ENCODE measurements around the gene SMARCA1. TPM values are rescaled to one million over a fixed set of nuclear protein-coding genes. Genes with fewer than 3 reads are reported as not detected.

The SMARCA1 gene
- total and polyA plus RNA-seq, 10 of the 15 experiments (the other 5 are each of a cell fraction or from before 2014, with no cell fraction given): 0.02 to 0.31 (median 0.08) TPM; not detected in 3

DNA sequence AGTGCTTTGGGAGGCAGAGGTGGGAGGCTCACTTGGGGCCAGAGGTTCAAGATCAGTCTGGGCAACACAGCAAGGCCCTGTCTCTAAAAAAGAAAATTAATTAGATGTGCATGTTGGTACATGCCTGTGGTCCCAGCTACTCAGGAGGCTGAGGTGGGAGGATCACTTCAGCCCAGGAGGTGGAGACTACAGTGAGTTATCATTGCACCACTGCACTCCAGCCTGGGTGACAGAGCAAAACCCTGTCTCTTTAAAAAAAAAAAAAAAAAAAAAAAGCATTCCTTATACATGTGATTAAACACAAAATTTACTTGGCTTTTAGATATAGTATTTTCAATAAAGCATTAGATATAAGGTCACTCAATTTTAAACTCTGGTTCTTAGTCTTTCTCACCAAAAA, 34.9 kb downstream of the SMARCA1 start:
- Histone ChIP-seq H3K9ac (ENCODE audit: control insufficient read depth, insufficient read depth, low read length) (no peak overlapping the region), H3K4me2 (ENCODE audit: control insufficient read depth, insufficient read depth) (no peak overlapping the region), H2AFZ (ENCODE audit: control insufficient read depth, low read depth, low read length) (no peak overlapping the region), H4K20me1 (ENCODE audit: control insufficient read depth, insufficient read depth) (no peaks in the 10 kb centered on the region), H3K27me3 (replicated peaks in 1 of 2; ENCODE audit: control insufficient read depth in 2 of 2, insufficient read depth in 2 of 2, low read length in 1 of 2) (no peaks in the 10 kb centered on the region), H3K79me2 (ENCODE audit: control insufficient read depth, insufficient read depth, low read length) (no peaks in the 10 kb centered on the region), H3K27ac (ENCODE audit: control insufficient read depth, insufficient read depth) (no peak overlapping the region), H3K36me3 (ENCODE audit: control insufficient read depth in 2 of 2, insufficient read depth in 2 of 2, low read length in 1 of 2) (no peaks in the 10 kb centered on the region), H3K4me1 (ENCODE audit: control insufficient read depth, insufficient read depth, low read length) (no peaks in the 10 kb centered on the region), H3K4me3 (no peak overlapping the region), H3K9me3 (replicated peaks; ENCODE audit: control insufficient read depth, insufficient read depth, low read length) (no peaks in the 10 kb centered on the region)
- no TSS peak for BruUV-seq (replicated peaks)
- TF ChIP-seq BHLHE40 (IDR thresholded peaks at IDR 0.05; ENCODE audit: borderline replicate concordance in 1 of 2, low read depth in 2 of 2, low read length in 1 of 2): no peak
- TF ChIP-seq CREB1 (IDR thresholded peaks at IDR 0.05; ENCODE audit: low read depth): no peak
- TF ChIP-seq, protein P1, sequence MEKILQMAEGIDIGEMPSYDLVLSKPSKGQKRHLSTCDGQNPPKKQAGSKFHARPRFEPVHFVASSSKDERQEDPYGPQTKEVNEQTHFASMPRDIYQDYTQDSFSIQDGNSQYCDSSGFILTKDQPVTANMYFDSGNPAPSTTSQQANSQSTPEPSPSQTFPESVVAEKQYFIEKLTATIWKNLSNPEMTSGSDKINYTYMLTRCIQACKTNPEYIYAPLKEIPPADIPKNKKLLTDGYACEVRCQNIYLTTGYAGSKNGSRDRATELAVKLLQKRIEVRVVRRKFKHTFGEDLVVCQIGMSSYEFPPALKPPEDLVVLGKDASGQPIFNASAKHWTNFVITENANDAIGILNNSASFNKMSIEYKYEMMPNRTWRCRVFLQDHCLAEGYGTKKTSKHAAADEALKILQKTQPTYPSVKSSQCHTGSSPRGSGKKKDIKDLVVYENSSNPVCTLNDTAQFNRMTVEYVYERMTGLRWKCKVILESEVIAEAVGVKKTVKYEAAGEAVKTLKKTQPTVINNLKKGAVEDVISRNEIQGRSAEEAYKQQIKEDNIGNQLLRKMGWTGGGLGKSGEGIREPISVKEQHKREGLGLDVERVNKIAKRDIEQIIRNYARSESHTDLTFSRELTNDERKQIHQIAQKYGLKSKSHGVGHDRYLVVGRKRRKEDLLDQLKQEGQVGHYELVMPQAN (conservative IDR thresholded peaks at IDR 0.05): no peak
- no peak for TF ChIP-seq STAT3 (IDR thresholded peaks at IDR 0.05; ENCODE audit: low read depth, low read length)
- no peak for TF ChIP-seq RFX5 (IDR thresholded peaks at IDR 0.05; ENCODE audit: low read depth, low read length)
- RAD21 ChIA-PET (ENCODE audit: unreplicated experiment): no interaction called here
- POLR2A ChIA-PET: no interaction called here
- in situ Hi-C loops (cut with MboI) (no loop called here), intact Hi-C loops (cut with micrococcal nuclease; ENCODE audit: unreplicated experiment) (no loop called here)
- SMC1A ChIA-PET (ENCODE audit: uncharacterized antibody, unreplicated experiment): no interaction called here
- FAIRE-seq: no peak
- no peak for ATAC-seq
- CTCF ChIA-PET: no interaction called here
- no peak for DNase-seq (ENCODE audit: low read depth, low spot score)

DNA sequence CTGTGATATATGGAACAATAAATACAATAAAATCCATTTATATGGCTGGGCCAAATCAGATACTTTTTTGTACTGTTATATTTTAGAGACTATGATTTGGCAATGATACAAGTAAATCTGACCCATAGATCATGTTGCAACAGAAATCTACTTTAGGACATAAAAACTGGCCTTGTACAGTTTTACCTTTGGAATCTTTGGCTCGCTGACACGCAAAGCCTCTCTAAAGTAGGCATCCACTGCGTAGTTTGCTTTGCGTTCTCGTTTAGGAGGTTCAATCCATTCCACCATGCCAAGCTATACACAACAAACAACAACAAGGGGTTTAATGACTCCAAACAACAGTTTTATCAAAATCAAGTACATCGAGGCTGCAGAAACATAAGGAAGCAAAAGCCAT, 42.4 kb downstream of the SMARCA1 start:
- ATAC-seq (no peak), FAIRE-seq (no peak), DNase-seq (ENCODE audit: low read depth, low spot score) (no peak)
- in situ Hi-C loops (cut with MboI): no loop called here
- Histone ChIP-seq H3K27ac (ENCODE audit: control insufficient read depth, insufficient read depth) (no peak overlapping the region), H3K79me2 (ENCODE audit: control insufficient read depth, insufficient read depth, low read length) (no peaks in the 10 kb centered on the region), H3K36me3 (ENCODE audit: control insufficient read depth in 2 of 2, insufficient read depth in 2 of 2, low read length in 1 of 2) (no peaks in the 10 kb centered on the region), H3K27me3 (replicated peaks in 1 of 2; ENCODE audit: control insufficient read depth in 2 of 2, insufficient read depth in 2 of 2, low read length in 1 of 2) (no peaks in the 10 kb centered on the region), H3K4me3 (no peak overlapping the region), H3K9me3 (replicated peaks; ENCODE audit: control insufficient read depth, insufficient read depth, low read length) (no peaks in the 10 kb centered on the region), H3K4me2 (ENCODE audit: control insufficient read depth, insufficient read depth) (no peak overlapping the region), H2AFZ (ENCODE audit: control insufficient read depth, low read depth, low read length) (no peak overlapping the region), H3K4me1 (ENCODE audit: control insufficient read depth, insufficient read depth, low read length) (no peaks in the 10 kb centered on the region), H4K20me1 (ENCODE audit: control insufficient read depth, insufficient read depth) (no peaks in the 10 kb centered on the region), H3K9ac (ENCODE audit: control insufficient read depth, insufficient read depth, low read length) (no peak overlapping the region)
- ChIA-PET SMC1A (ENCODE audit: uncharacterized antibody, unreplicated experiment) (no interaction called here), POLR2A (no interaction called here), CTCF (no interaction called here), RAD21 (ENCODE audit: unreplicated experiment) (no interaction called here)
- BruUV-seq (replicated peaks): no TSS peak
- 77% methylated on average over 6 of the region's 6 CpGs for WGBS (ENCODE audit: insufficient coverage, insufficient replicate concordance, low lambda C conversion rate, missing lambda C conversion rate)
- intact Hi-C loops (cut with micrococcal nuclease; ENCODE audit: unreplicated experiment): no loop called here
- no peak for TF ChIP-seq BCL11A (IDR thresholded peaks at IDR 0.05; ENCODE audit: low read depth, low read length)
- TF ChIP-seq, protein P2, sequence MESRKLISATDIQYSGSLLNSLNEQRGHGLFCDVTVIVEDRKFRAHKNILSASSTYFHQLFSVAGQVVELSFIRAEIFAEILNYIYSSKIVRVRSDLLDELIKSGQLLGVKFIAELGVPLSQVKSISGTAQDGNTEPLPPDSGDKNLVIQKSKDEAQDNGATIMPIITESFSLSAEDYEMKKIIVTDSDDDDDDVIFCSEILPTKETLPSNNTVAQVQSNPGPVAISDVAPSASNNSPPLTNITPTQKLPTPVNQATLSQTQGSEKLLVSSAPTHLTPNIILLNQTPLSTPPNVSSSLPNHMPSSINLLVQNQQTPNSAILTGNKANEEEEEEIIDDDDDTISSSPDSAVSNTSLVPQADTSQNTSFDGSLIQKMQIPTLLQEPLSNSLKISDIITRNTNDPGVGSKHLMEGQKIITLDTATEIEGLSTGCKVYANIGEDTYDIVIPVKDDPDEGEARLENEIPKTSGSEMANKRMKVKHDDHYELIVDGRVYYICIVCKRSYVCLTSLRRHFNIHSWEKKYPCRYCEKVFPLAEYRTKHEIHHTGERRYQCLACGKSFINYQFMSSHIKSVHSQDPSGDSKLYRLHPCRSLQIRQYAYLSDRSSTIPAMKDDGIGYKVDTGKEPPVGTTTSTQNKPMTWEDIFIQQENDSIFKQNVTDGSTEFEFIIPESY (IDR thresholded peaks at IDR 0.05): no peak
- no peak for TF ChIP-seq CBFB (IDR thresholded peaks at IDR 0.05; ENCODE audit: low read depth)

All from GM12878 (cell line).